Colonic mucosa (tissue), 4 donors: ENCODE data around the gene GFOD1. TPM values are rescaled to one million over a fixed set of nuclear protein-coding genes. Genes with fewer than 3 reads are reported as not detected.
A peak's percentile ranks its signal among the peaks of the same experiment; 100 is the strongest.

Source experiments
- DNase-seq: peaks from one replicate; pipeline ENCODE4 v3.0.0-alpha.2; 2020
- H3K27ac ChIP-seq: fragments of 200-600 bp; one replicate; pipeline ENCODE4 v1.8.0; 2021
- H3K27me3 ChIP-seq: fragments of 200-600 bp; one replicate; pipeline ENCODE4 v1.8.0; 2021
- H3K36me3 ChIP-seq: fragments of 200-600 bp; one replicate; pipeline ENCODE4 v1.8.0; 2021
- H3K4me1 ChIP-seq: fragments of 200-600 bp; one replicate; pipeline ENCODE4 v1.8.0; 2021; ENCODE audit warnings: mild to moderate bottlenecking
- H3K4me3 ChIP-seq: fragments of 200-600 bp; one replicate; pipeline ENCODE4 v1.8.0; 2021
- H3K9ac ChIP-seq, 2 donors: one replicate each; pipeline ENCODE4 v1.7.0; 2013; ENCODE audit warnings: control low read depth in 2 of 2, low read depth in 2 of 2, low read length in 2 of 2
- H3K9me3 ChIP-seq: fragments of 200-600 bp; one replicate; pipeline ENCODE4 v1.8.0; 2021
- intact Hi-C: fragments of 100-400 bp; cut with DNase I; formaldehyde crosslinking; loops from one replicate; pipeline ENCODE4 v1.14.1; 2022
- total RNA-seq, 2 donors: library from RNA; stranded (reverse); fragmentation: NEBNext Ultra II Directional in 1 of 2; extraction: Animal tissue kit (Norgen Biotek cat#: 25700) in 1 of 2; gene quantifications; one replicate each; pipeline ENCODE4 v1.2.1, GENCODE V29; 2021
- TF ChIP-seq, protein P1 (sequence below): fragments of 200-600 bp; IDR thresholded peaks from one replicate; pipeline ENCODE4 v1.8.0; 2022; ENCODE audit warnings: antibody characterized with exemption, mild to moderate bottlenecking
- donor health status: healthy.
- donor health status: DM: no; HTN: no; CAD: no.
- donor health status: DM: no; HTN: no; CAD: no.

GFOD1 gene
- total RNA-seq, 2 donors from 2014 or later: 6.9 to 7.6 TPM

DNA sequence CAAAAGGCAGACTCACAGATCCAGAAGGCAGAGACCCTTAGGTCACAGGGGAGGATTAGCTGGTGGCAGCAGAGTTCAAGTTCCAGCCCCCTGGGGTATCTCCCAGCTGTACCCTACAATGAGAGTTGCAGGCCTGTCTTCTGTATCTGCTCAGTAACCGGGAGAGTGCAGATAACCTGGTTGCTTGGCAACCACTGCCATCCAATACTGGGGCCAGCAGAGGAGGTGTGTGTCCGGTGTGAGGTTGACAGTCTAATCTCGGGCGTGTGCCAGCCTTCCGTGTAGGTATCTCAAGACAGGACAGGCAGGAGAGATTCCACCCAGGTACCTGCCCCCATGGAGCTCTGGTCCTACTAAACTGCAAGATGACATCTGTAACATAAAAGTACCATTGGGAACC, 102.4 kb downstream of the GFOD1 start:
- no peaks in the 10 kb centered on the region for H3K27me3 ChIP-seq
- no peak overlapping the region for H3K4me3 ChIP-seq
- no peaks in the 10 kb centered on the region for H3K36me3 ChIP-seq
- TF ChIP-seq, protein P1, sequence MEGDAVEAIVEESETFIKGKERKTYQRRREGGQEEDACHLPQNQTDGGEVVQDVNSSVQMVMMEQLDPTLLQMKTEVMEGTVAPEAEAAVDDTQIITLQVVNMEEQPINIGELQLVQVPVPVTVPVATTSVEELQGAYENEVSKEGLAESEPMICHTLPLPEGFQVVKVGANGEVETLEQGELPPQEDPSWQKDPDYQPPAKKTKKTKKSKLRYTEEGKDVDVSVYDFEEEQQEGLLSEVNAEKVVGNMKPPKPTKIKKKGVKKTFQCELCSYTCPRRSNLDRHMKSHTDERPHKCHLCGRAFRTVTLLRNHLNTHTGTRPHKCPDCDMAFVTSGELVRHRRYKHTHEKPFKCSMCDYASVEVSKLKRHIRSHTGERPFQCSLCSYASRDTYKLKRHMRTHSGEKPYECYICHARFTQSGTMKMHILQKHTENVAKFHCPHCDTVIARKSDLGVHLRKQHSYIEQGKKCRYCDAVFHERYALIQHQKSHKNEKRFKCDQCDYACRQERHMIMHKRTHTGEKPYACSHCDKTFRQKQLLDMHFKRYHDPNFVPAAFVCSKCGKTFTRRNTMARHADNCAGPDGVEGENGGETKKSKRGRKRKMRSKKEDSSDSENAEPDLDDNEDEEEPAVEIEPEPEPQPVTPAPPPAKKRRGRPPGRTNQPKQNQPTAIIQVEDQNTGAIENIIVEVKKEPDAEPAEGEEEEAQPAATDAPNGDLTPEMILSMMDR: no peak
- no peak overlapping the region for H3K9ac ChIP-seq
- intact Hi-C loops: loop anchor here (10.0 kb wide), 1 partner anchor 150 kb away; no protein-coding TSS in a partner anchor
- H3K9me3 ChIP-seq: no peaks in the 10 kb centered on the region
- no peak for DNase-seq
- H3K4me1 ChIP-seq: peaks cover 20% of the 10 kb centered on the region
- no peak overlapping the region for H3K27ac ChIP-seq

DNA sequence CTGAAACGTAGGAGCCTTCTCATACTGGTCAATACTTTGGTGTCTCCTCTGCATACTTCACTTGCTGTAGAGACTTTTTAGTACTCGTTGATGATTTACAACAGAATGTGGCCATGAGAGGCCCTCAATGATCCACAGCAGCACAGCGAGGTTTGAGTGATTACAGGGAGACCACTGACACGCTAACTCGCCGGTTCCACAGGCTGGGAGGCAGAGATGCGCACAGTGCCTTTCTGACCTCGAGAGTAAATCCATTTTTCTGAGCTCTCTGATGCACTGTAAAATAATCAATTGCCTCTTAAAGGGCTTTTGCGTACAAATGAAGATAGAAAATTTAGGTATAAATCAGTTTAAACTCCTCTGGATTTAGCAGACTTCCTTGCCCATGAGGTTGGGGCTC, 102.9 kb downstream of the GFOD1 start:
- peaks cover 20% of the 10 kb centered on the region for H3K4me1 ChIP-seq
- H3K27me3 ChIP-seq: no peaks in the 10 kb centered on the region
- no peaks in the 10 kb centered on the region for H3K36me3 ChIP-seq
- intact Hi-C loops: loop anchor here (10.0 kb wide), 1 partner anchor 150 kb away; no protein-coding TSS in a partner anchor
- no peak overlapping the region for H3K9ac ChIP-seq
- TF ChIP-seq, protein P1: no peak
- DNase-seq: no peak
- H3K27ac ChIP-seq: no peak overlapping the region
- no peak overlapping the region for H3K4me3 ChIP-seq
- H3K9me3 ChIP-seq: no peaks in the 10 kb centered on the region

DNA sequence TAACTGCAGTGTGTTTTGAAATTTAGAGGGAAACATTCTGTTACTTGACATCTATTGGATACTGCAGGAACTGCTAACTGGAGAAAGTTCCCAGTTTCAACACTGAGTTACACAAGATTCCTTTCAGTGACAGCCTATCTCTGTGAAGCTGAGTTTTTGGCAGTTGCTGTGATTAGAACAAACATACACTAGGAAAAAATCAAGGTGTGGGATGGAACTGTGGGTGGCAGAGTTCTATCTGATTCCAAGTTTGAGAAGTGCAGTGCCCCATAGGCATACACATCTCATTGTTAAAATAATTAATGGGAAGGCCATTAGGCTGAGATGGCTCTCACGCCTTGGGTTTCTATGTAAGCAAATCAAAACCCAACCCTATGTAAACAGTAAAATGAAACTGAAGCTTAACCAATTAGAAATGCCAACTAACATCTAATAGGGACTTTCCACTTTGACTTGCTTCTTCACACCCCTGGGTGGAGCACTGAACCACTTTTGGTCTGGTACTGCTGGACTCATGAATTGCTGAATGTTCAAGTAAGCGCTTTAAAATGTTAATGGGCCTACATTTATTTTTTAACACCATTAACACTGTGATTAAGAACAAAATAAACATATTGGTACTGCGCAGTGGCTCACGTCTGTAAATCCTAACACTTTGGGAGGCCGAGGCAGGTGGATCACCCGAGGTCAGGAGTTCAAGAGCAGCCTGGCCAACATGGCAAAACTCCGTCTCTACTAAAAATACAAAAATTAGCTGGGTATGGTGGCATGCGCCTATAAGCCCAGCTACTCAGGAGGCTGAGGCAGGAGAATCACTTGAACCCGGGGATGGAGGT, 103.9 kb downstream of the GFOD1 start:
- H3K9me3 ChIP-seq: no peaks in the 10 kb centered on the region
- H3K36me3 ChIP-seq: no peaks in the 10 kb centered on the region
- H3K4me1 ChIP-seq: peaks cover 20% of the 10 kb centered on the region
- TF ChIP-seq, protein P1: no peak
- intact Hi-C loops: loop anchor here (10.0 kb wide), 1 partner anchor 151 kb away; no protein-coding TSS in a partner anchor
- no peaks in the 10 kb centered on the region for H3K27me3 ChIP-seq
- H3K4me3 ChIP-seq: no peak overlapping the region
- no peak overlapping the region for H3K9ac ChIP-seq
- H3K27ac ChIP-seq: peak overlapping the region; percentile 64
- DNase-seq: no peak

DNA sequence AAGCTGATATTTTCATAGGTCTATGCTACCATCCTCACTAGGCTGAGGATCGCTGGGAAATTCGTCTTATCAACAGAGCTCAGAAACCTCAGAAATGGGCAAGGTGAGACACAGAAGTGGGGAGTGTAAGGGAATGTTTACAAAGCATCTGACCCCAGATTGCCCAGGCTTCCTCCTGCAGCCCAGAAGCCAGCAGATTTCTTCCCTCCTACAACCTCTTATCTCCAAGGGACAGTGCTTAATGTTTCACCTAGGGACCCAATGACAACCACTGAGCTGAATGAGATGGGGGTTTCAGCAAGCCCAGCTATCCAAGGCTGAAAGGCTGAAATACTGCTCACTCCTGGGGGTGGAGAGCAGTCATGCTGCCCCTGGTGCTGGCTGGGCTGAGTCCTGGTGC, 106.6 kb downstream of the GFOD1 start:
- Histone ChIP-seq H3K4me1 (peaks cover 20% of the 10 kb centered on the region), H3K4me3 (no peak overlapping the region), H3K9me3 (no peaks in the 10 kb centered on the region), H3K27ac (no peak overlapping the region), H3K27me3 (no peaks in the 10 kb centered on the region), H3K36me3 (no peaks in the 10 kb centered on the region), H3K9ac (peak overlapping the region in 1 of 2 donors; percentile 39)
- intact Hi-C loops: loop anchor here (10.0 kb wide), 1 partner anchor 154 kb away; no protein-coding TSS in a partner anchor
- TF ChIP-seq, protein P1: no peak
- DNase-seq: no peak

DNA sequence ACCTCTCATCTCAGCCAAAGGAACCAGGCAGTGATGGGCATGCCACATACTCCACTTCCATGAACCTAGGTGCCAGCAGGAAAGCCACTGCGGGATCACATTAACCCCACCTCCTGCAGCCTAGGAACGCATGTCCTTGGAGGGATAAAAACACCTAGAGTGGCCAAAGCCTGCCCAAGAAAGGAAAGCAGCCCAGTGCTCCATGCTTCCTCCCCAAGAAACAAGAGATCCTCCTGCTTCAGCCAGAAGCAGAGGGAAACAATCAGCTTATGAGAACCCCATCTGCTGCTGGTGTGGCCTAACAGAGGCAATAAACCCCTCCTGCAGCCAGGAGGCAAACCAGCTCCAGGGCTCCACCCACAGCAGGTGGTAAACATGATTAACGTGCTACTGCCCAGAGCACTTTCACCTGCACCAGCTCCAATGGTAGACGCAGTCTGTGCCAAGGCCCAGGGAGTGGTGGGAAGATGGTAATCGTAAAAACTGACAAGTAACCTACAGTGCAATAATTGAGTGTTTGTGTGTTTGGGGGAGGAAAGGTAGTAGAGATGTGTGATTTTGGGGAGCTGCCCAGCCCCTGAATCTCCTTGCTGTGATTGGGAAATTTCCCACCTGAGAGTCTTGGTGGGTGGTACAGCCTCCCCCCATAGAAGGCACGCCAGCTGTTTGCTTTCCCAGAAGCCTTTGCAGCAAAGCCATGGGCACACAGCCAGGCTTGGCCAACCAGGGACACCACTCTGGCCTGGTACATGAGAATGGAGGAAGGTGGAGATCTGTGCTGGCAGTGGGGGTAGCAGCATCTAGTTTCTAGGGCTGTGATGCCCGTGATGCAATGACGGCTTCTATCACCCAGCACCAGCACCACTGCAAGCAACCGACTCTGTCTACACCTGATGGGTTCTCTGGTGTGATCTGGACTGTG, 108.5 kb downstream of the GFOD1 start:
- Histone ChIP-seq H3K27me3 (no peaks in the 10 kb centered on the region), H3K4me1 (peaks cover 18% of the 10 kb centered on the region), H3K9me3 (no peaks in the 10 kb centered on the region), H3K27ac (peak overlapping the region; percentile 56), H3K36me3 (no peaks in the 10 kb centered on the region), H3K9ac (peak overlapping the region in 1 of 2 donors; percentile 19), H3K4me3 (no peak overlapping the region)
- TF ChIP-seq, protein P1: no peak
- DNase-seq: peak; percentile 91
- intact Hi-C loops: no loop called here
